PC-3 (cell line): ENCODE data around the gene UFD1. TPM values are rescaled to one million over a fixed set of nuclear protein-coding genes. Genes with fewer than 3 reads are reported as not detected.

Experiments
- ATAC-seq: fragments of 200-7000 bp; cut with Tn5 transposase; 2 replicates; pipeline ENCODE4 v1.9.1; 2020; ENCODE audit warnings: mild to moderate bottlenecking, moderate library complexity
- BruUV-seq: library from RNA; stranded (reverse); fragments of 400-500 nt; replicated peaks from 2 replicates; lab custom pipeline; 2021; lab: Mats Ljungman, UMichigan
- CTCF ChIA-PET: fragments of 300-600 bp; sonication (Branson Sonifier 250); formaldehyde crosslinking; loops from one replicate; lab custom pipeline; 2022; ENCODE audit warnings: antibody characterized with exemption; lab: Charles Lee
- POLR2A ChIA-PET: fragments of 300-600 bp; sonication (Branson Sonifier 250); formaldehyde crosslinking; loops from one replicate; lab custom pipeline; 2022; ENCODE audit warnings: antibody characterized with exemption; ENCODE audit not compliant: unreplicated experiment; lab: Charles Lee
- DNase-seq: peaks from one replicate; pipeline ENCODE4 v3.0.0-alpha.2; 2015
- H2AFZ ChIP-seq: fragments of 300-600 bp; sonication (generic); 2 replicates; pipeline ENCODE4 v1.6.0; 2016; ENCODE audit warnings: antibody characterized with exemption, low read length
- H3F3A ChIP-seq: fragments of 300-600 bp; sonication (generic); one replicate; pipeline ENCODE4 v1.6.0; 2017; ENCODE audit warnings: antibody characterized with exemption, low read length, control low read depth, mild to moderate bottlenecking; ENCODE audit not compliant: unreplicated experiment
- H3K27ac ChIP-seq: fragments of 300-600 bp; sonication (generic); 2 replicates; pipeline ENCODE4 v1.5.1; 2016; ENCODE audit warnings: mild to moderate bottlenecking, low read length
- H3K27me3 ChIP-seq: fragments of 300-600 bp; sonication (generic); 2 replicates; pipeline ENCODE4 v1.6.1; 2016; ENCODE audit warnings: low read length, mixed read lengths
- H3K36me3 ChIP-seq: fragments of 300-600 bp; sonication (generic); 2 replicates; pipeline ENCODE4 v1.6.1; 2016; ENCODE audit warnings: low read depth, mixed run types, low read length, mixed read lengths
- H3K4me1 ChIP-seq: fragments of 300-600 bp; sonication (generic); 2 replicates; pipeline ENCODE4 v1.5.1; 2016; ENCODE audit warnings: low read length; ENCODE audit not compliant: insufficient read depth
- H3K4me2 ChIP-seq: fragments of 300-600 bp; sonication (generic); 2 replicates; pipeline ENCODE4 v1.6.0; 2016; ENCODE audit warnings: low read length
- H3K4me3 ChIP-seq: fragments of 300-600 bp; sonication (generic); 2 replicates; pipeline ENCODE4 v1.5.1; 2016; ENCODE audit warnings: mild to moderate bottlenecking, low read length, mixed read lengths
- H3K79me2 ChIP-seq: fragments of 300-600 bp; sonication (generic); 2 replicates; pipeline ENCODE4 v1.6.1; 2017; ENCODE audit warnings: low read length, mixed read lengths
- H3K9ac ChIP-seq: fragments of 300-600 bp; sonication (generic); 2 replicates; pipeline ENCODE4 v1.6.0; 2016; ENCODE audit warnings: mild to moderate bottlenecking, low read length
- H3K9me2 ChIP-seq: fragments of 300-600 bp; sonication (generic); replicated peaks from 2 replicates; pipeline ENCODE4 v1.6.1; 2016; ENCODE audit warnings: mixed run types, low read length, mixed read lengths
- H3K9me3 ChIP-seq: fragments of 300-600 bp; sonication (generic); 2 replicates; pipeline ENCODE4 v1.6.1; 2016; ENCODE audit warnings: low read length, mixed read lengths
- H4K20me1 ChIP-seq: fragments of 300-600 bp; sonication (generic); 2 replicates; pipeline ENCODE4 v1.6.1; 2016; ENCODE audit warnings: low read length, mixed read lengths
- EZH2 ChIP-seq: fragments of 300-600 bp; sonication (generic); IDR thresholded peaks from one replicate; pipeline ENCODE4 v1.6.1; 2017; ENCODE audit warnings: antibody characterized with exemption, mild to moderate bottlenecking, low read length; ENCODE audit not compliant: unreplicated experiment
- EZH2phosphoT487 ChIP-seq: fragments of 300-600 bp; sonication (generic); IDR thresholded peaks from 2 replicates; pipeline ENCODE4 v1.6.1; 2018; ENCODE audit warnings: mild to moderate bottlenecking, antibody characterized with exemption, low read length, borderline replicate concordance
- intact Hi-C: fragments of 100-400 bp; cut with micrococcal nuclease; formaldehyde crosslinking; loops from 2 replicates; pipeline ENCODE4 v1.9.0; 2023
- total RNA-seq: library from RNA; depleted of rRNA; stranded (reverse); fragments of >200 nt; gene quantifications from 2 replicates; pipeline ENCODE4 v1.2.3, GENCODE V29; 2014
- TF ChIP-seq, protein P1 (sequence below): fragments of 300-600 bp; sonication (generic); conservative IDR thresholded peaks from 2 replicates; pipeline ENCODE4 v1.5.1; 2017; ENCODE audit warnings: antibody characterized with exemption, low read depth, mild to moderate bottlenecking, low read length

Gene UFD1
- total RNA-seq, 1 experiment from 2014 or later = 92.6 TPM

GRCh38 chr22:19479355-19480172 lies 571 bp upstream of the UFD1 start, which contains the start of gene CDC45:
Gene CDC45, plus strand, starts transcription at chr22:19479920. Its CDS starts 49 bp downstream, at chr22:19479969.
- peaks cover 29% of the 10 kb centered on the region for H4K20me1 ChIP-seq
- peaks cover 68% of the 10 kb centered on the region for H3K79me2 ChIP-seq
- CTCF ChIA-PET = interaction anchor here (1.6 kb wide), 1 partner anchor 150 kb away, joined by 6 read pairs; no protein-coding TSS in a partner anchor
- peak within 1 kb of the TSS; percentile 97 for H3K9ac ChIP-seq
- no peak for TF ChIP-seq EZH2
- H2AFZ ChIP-seq = peak within 1 kb of the TSS; percentile 96
- no peaks in the 10 kb centered on the region for H3F3A ChIP-seq
- DNase-seq (peak; percentile 93), ATAC-seq (peak; percentile 89)
- peaks cover 18% of the 10 kb centered on the region for H3K36me3 ChIP-seq
- H3K9me2 ChIP-seq = no peaks in the 10 kb centered on the region
- H3K9me3 ChIP-seq = no peaks in the 10 kb centered on the region
- no peaks in the 10 kb centered on the region for H3K27me3 ChIP-seq
- no TSS peak for BruUV-seq
- POLR2A ChIA-PET = no interaction called here
- H3K4me2 ChIP-seq = peak within 1 kb of the TSS; percentile 88
- H3K27ac ChIP-seq = peak within 1 kb of the TSS; percentile 93
- H3K4me3 ChIP-seq = peak within 1 kb of the TSS; percentile 88
- peaks cover 11% of the 10 kb centered on the region for H3K4me1 ChIP-seq
- intact Hi-C loops = loop anchor here (5.0 kb wide), 1 partner anchor 177 kb away; no protein-coding TSS in a partner anchor

DNA sequence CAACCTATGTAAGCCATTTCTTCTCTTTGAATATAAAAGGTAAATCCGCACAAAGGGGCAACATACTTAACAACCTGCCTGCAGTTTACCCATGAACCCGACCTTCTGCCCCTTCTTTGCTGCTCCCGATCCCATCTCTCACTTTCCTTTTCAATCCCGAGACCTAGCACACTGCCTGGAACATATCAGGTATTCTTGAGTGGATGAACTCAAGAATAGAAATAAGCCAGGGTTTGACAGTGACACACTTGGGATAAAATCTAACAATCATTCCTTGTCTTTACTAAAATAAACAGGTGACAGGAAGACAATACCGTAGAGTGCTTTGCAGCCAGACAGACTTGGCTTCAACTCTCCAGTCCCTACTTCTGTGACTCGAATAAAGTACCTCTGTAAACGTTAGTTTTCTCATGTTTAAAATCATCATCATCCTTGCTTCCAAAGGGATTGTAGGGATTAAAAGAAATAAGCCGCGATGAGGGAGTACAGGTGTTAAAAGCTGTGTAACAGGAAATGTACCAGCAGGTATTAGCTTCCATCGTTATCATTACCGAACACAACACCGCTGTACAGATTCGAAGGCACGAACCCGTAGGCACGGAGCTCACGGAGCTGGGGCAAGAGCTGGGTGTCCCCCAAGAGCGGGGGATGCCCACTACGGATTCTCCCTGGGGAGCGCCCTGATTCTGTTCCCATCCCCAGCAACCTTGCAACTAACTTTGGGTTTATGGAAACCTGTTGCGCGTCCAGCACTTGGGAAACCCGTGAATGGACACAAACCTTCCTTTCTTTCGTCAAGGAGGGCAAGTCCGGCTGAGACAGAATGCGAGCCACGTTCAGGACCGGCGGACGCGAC lies 720 bp downstream of the UFD1 start:
- ATAC-seq (no peak), DNase-seq (no peak)
- H3K27ac ChIP-seq = peak overlapping the region; percentile 93
- BruUV-seq = TSS peak; percentile 48
- H3K4me2 ChIP-seq = peak overlapping the region; percentile 88
- no peaks in the 10 kb centered on the region for H3K9me3 ChIP-seq
- no peak for TF ChIP-seq EZH2
- TF ChIP-seq, protein P1, sequence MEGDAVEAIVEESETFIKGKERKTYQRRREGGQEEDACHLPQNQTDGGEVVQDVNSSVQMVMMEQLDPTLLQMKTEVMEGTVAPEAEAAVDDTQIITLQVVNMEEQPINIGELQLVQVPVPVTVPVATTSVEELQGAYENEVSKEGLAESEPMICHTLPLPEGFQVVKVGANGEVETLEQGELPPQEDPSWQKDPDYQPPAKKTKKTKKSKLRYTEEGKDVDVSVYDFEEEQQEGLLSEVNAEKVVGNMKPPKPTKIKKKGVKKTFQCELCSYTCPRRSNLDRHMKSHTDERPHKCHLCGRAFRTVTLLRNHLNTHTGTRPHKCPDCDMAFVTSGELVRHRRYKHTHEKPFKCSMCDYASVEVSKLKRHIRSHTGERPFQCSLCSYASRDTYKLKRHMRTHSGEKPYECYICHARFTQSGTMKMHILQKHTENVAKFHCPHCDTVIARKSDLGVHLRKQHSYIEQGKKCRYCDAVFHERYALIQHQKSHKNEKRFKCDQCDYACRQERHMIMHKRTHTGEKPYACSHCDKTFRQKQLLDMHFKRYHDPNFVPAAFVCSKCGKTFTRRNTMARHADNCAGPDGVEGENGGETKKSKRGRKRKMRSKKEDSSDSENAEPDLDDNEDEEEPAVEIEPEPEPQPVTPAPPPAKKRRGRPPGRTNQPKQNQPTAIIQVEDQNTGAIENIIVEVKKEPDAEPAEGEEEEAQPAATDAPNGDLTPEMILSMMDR = no peak
- peak overlapping the region; percentile 96; the same call in 1 of the 2 replicates for H2AFZ ChIP-seq
- peaks cover 29% of the 10 kb centered on the region for H4K20me1 ChIP-seq
- peaks cover 78% of the 10 kb centered on the region for H3K79me2 ChIP-seq
- no peaks in the 10 kb centered on the region for H3F3A ChIP-seq
- H3K4me3 ChIP-seq = peak overlapping the region; percentile 88
- H3K9ac ChIP-seq = peak overlapping the region; percentile 97
- POLR2A ChIA-PET = no interaction called here
- H3K36me3 ChIP-seq = peaks cover 20% of the 10 kb centered on the region
- intact Hi-C loops = loop anchor here (5.0 kb wide), 1 partner anchor 176 kb away; no protein-coding TSS in a partner anchor
- H3K4me1 ChIP-seq = peaks cover 11% of the 10 kb centered on the region
- H3K27me3 ChIP-seq = no peaks in the 10 kb centered on the region
- CTCF ChIA-PET = interaction anchor here (0.7 to 1.0 kb wide), 2 partner anchors 11 to 178 kb away, joined by 3 to 4 read pairs; no protein-coding TSS in a partner anchor
- no peaks in the 10 kb centered on the region for H3K9me2 ChIP-seq

GRCh38 chr22:19477321-19478044 lies 1.5 kb downstream of the UFD1 start:
- H3K27me3 ChIP-seq = no peaks in the 10 kb centered on the region
- H3F3A ChIP-seq = no peaks in the 10 kb centered on the region
- DNase-seq (peak; percentile 16), ATAC-seq (no peak)
- POLR2A ChIA-PET = no interaction called here
- peaks cover 29% of the 10 kb centered on the region for H4K20me1 ChIP-seq
- BruUV-seq = no TSS peak
- no peaks in the 10 kb centered on the region for H3K9me2 ChIP-seq
- H3K9me3 ChIP-seq = no peaks in the 10 kb centered on the region
- intact Hi-C loops = loop anchor here (5.0 kb wide), 1 partner anchor 175 kb away; no protein-coding TSS in a partner anchor
- no peak overlapping the region for H2AFZ ChIP-seq
- H3K79me2 ChIP-seq = peaks cover 84% of the 10 kb centered on the region
- H3K9ac ChIP-seq = peak overlapping the region; percentile 97
- H3K4me1 ChIP-seq = peaks cover 11% of the 10 kb centered on the region
- no peak for TF ChIP-seq EZH2phosphoT487
- no peak for TF ChIP-seq EZH2
- TF ChIP-seq, protein P1 = no peak; the same call in 1 of the 2 replicates
- peaks cover 24% of the 10 kb centered on the region for H3K36me3 ChIP-seq
- no peak overlapping the region for H3K27ac ChIP-seq
- H3K4me3 ChIP-seq = peak overlapping the region; percentile 88
- CTCF ChIA-PET = interaction anchor here (0.5 to 1.0 kb wide), 3 partner anchors 12 to 178 kb away, joined by 3 to 4 read pairs (median 3); no protein-coding TSS in a partner anchor
- peak overlapping the region; percentile 88 for H3K4me2 ChIP-seq
